Breast epithelium (tissue), 3 donors: ENCODE data around the gene ATP10D.
"Not testable (repeated sequence)": the region's sequence is repeated elsewhere in the genome, so short reads cannot be mapped to it uniquely, and the experiment has no call there.

ENCODE experiments used
- POLR2A ChIP-seq: fragments of 450-650 bp; IDR thresholded peaks from one replicate; pipeline ENCODE4 v1.6.1; 2016; ENCODE audit warnings: antibody characterized with exemption, mild to moderate bottlenecking, moderate library complexity
- POLR2AphosphoS5 ChIP-seq, 3 donors: sonication (generic); formaldehyde crosslinking; IDR thresholded peaks; one replicate each; pipeline ENCODE4 v1.6.1; 2017; ENCODE audit warnings: antibody characterized with exemption in 3 of 3

GRCh38 chr4:47550357-47550756, 65.3 kb downstream of the ATP10D start:
- not testable (repeated sequence) for TF ChIP-seq POLR2AphosphoS5 (IDR thresholded peaks at IDR 0.05); POLR2A
